MM.1S (cell line): Measurements from ENCODE around the gene AGAP1.

ENCODE experiments used
- DNase-seq: peaks from one replicate; pipeline ENCODE4 v3.0.0-alpha.2; 2015
- H2AFZ ChIP-seq: fragments of 300-600 bp; sonication (generic); 2 replicates; pipeline ENCODE4 v1.6.0; 2016; ENCODE audit warnings: antibody characterized with exemption, low read length
- H3F3A ChIP-seq: fragments of 300-600 bp; sonication (generic); 2 replicates; pipeline ENCODE4 v1.6.1; 2016; ENCODE audit warnings: mild to moderate bottlenecking, antibody characterized with exemption, low read length, moderate library complexity, mixed read lengths; ENCODE audit not compliant: insufficient read depth
- H3K27ac ChIP-seq: fragments of 300-600 bp; sonication (generic); 2 replicates; pipeline ENCODE4 v1.5.1; 2016; ENCODE audit warnings: mild to moderate bottlenecking, low read length
- H3K27me3 ChIP-seq: fragments of 300-600 bp; sonication (generic); replicated peaks from 2 replicates; pipeline ENCODE4 v1.6.0; 2016; ENCODE audit warnings: low read length; ENCODE audit not compliant: insufficient read depth
- H3K36me3 ChIP-seq: fragments of 300-600 bp; sonication (generic); replicated peaks from 2 replicates; pipeline ENCODE4 v1.6.1; 2016; ENCODE audit warnings: mild to moderate bottlenecking, low read length, mixed read lengths; ENCODE audit not compliant: insufficient read depth
- H3K4me1 ChIP-seq: fragments of 300-600 bp; sonication (generic); 2 replicates; pipeline ENCODE4 v1.6.1; 2016; ENCODE audit warnings: low read length, mixed read lengths
- H3K4me2 ChIP-seq: fragments of 300-600 bp; sonication (generic); 2 replicates; pipeline ENCODE4 v1.6.0; 2016; ENCODE audit warnings: low read depth, low read length
- H3K4me3 ChIP-seq: fragments of 300-600 bp; sonication (generic); 2 replicates; pipeline ENCODE4 v1.5.1; 2016; ENCODE audit warnings: low read length, mixed read lengths
- H3K79me2 ChIP-seq: fragments of 300-600 bp; sonication (generic); 2 replicates; pipeline ENCODE4 v1.6.1; 2016; ENCODE audit warnings: mixed run types, low read length, mixed read lengths
- H3K9ac ChIP-seq: fragments of 300-600 bp; sonication (generic); 2 replicates; pipeline ENCODE4 v1.6.1; 2016; ENCODE audit warnings: low read length, mixed read lengths
- H3K9me2 ChIP-seq: fragments of 300-600 bp; sonication (generic); replicated peaks from 2 replicates; pipeline ENCODE4 v1.6.1; 2016; ENCODE audit warnings: mild to moderate bottlenecking, low read length, mixed read lengths; ENCODE audit not compliant: insufficient read depth
- H3K9me3 ChIP-seq: fragments of 300-600 bp; sonication (generic); replicated peaks from 2 replicates; pipeline ENCODE4 v1.6.1; 2016; ENCODE audit warnings: mild to moderate bottlenecking, low read length, mixed read lengths; ENCODE audit not compliant: insufficient read depth
- H4K20me1 ChIP-seq: fragments of 300-600 bp; sonication (generic); 2 replicates; pipeline ENCODE4 v1.6.1; 2016; ENCODE audit warnings: mild to moderate bottlenecking, low read length, moderate library complexity, mixed read lengths; ENCODE audit not compliant: insufficient read depth
- EZH2 ChIP-seq: fragments of 300-600 bp; sonication (generic); optimal IDR thresholded peaks from 2 replicates; pipeline ENCODE3; 2017; ENCODE audit warnings: low read depth, mild to moderate bottlenecking, antibody characterized with exemption, low read length, mixed read lengths
- EZH2phosphoT487 ChIP-seq: fragments of 300-600 bp; sonication (generic); IDR thresholded peaks from 2 replicates; pipeline ENCODE4 v1.6.1; 2018; ENCODE audit warnings: antibody characterized with exemption, low read length
- TF ChIP-seq, protein P1 (sequence below): fragments of 300-600 bp; sonication (generic); IDR thresholded peaks from 2 replicates; pipeline ENCODE4 v1.5.1; 2016; ENCODE audit warnings: antibody characterized with exemption, low read length, mixed read lengths

AGAP1 gene

DNA sequence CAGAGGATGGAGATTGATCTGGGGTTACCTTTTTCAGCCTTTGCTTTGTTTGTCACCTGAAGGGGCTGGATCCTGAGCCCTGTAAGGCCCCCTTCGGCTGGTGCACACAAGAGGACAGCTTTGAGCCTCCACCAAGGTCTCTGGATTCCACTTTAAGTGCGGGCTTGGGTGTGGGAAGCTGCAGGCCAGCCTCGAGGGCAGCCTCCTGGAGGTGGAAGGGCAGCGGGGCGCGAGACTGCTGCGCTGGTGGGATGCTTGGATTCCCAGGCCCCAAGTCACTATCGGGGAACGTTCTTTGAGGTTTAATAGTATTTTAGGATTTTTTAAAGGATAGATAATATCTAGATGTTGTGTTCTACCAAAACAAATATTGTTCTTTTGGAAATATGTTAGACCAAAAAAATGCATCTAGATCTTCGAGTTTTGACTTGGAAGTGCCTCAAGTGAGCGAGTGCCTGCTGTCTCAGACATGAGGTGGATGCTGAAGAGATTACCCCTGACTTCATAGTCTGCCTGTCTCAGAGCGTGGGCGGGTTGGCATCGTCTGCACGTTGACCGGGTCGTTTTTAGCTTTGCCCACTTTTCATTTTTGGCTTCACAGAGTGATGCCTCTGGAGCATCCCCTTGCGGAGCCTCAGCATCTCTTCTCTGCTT is 113.8 kb downstream of the AGAP1 start:
- DNase-seq = no peak
- Histone ChIP-seq H3K27ac (no peak overlapping the region), H4K20me1 (no peaks in the 10 kb centered on the region), H3K79me2 (peaks cover 89% of the 10 kb centered on the region), H3K36me3 (no peaks in the 10 kb centered on the region), H3K9me2 (no peaks in the 10 kb centered on the region), H3K27me3 (no peaks in the 10 kb centered on the region), H3K4me1 (peaks cover 33% of the 10 kb centered on the region), H3K9ac (no peak overlapping the region), H3K9me3 (no peaks in the 10 kb centered on the region), H2AFZ (no peak overlapping the region), H3K4me2 (no peak overlapping the region), H3F3A (peaks cover 18% of the 10 kb centered on the region), H3K4me3 (no peak overlapping the region)
- TF ChIP-seq EZH2 = no peak
- no peak for TF ChIP-seq EZH2phosphoT487
- TF ChIP-seq, protein P1, sequence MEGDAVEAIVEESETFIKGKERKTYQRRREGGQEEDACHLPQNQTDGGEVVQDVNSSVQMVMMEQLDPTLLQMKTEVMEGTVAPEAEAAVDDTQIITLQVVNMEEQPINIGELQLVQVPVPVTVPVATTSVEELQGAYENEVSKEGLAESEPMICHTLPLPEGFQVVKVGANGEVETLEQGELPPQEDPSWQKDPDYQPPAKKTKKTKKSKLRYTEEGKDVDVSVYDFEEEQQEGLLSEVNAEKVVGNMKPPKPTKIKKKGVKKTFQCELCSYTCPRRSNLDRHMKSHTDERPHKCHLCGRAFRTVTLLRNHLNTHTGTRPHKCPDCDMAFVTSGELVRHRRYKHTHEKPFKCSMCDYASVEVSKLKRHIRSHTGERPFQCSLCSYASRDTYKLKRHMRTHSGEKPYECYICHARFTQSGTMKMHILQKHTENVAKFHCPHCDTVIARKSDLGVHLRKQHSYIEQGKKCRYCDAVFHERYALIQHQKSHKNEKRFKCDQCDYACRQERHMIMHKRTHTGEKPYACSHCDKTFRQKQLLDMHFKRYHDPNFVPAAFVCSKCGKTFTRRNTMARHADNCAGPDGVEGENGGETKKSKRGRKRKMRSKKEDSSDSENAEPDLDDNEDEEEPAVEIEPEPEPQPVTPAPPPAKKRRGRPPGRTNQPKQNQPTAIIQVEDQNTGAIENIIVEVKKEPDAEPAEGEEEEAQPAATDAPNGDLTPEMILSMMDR = no peak

DNA sequence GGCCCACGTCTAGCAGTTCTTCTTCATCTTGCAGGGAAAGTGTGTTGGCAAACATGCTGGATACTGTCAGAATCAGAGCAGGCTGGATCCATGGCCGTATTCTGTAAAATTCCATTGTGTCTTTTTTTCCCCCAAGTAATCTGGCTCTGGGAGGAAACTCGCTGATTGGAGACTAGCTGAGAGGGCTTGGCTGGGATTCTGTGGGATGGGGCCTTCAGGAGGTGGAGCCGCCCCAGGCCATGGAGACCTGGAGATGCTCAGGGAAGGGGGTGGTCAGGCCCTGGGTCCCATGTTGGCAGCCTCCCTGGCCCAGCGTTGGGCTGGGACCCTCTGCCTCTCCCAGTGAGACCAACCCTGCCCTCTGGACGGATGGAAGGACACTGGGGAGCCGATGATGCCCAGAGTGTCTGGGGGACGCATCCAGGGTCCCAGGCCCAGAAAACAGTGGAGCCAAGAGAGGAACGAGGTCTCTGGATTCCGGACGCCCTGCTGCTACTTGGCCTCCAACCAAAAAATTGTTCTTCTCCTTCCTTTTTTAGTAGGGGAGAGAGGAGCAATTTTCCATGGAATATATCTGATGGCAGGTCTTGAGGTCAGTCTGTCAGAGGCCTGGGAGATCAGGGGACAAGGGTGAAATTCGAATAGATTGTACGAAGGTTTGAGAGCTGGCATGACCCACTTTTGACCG is 114.5 kb downstream of the AGAP1 start:
- no peaks in the 10 kb centered on the region for H3K36me3 ChIP-seq
- no peaks in the 10 kb centered on the region for H3K9me2 ChIP-seq
- H3K4me3 ChIP-seq = no peak overlapping the region
- H3K9ac ChIP-seq = no peak overlapping the region
- no peak overlapping the region for H3K27ac ChIP-seq
- no peak for DNase-seq
- no peak overlapping the region for H3K4me2 ChIP-seq
- TF ChIP-seq EZH2phosphoT487 (no peak), EZH2 (no peak)
- TF ChIP-seq, protein P1 = no peak
- H3F3A ChIP-seq = peaks cover 16% of the 10 kb centered on the region
- H3K27me3 ChIP-seq = no peaks in the 10 kb centered on the region
- H4K20me1 ChIP-seq = no peaks in the 10 kb centered on the region
- H3K9me3 ChIP-seq = no peaks in the 10 kb centered on the region
- H3K4me1 ChIP-seq = peaks cover 33% of the 10 kb centered on the region
- H2AFZ ChIP-seq = no peak overlapping the region
- H3K79me2 ChIP-seq = peaks cover 89% of the 10 kb centered on the region

DNA sequence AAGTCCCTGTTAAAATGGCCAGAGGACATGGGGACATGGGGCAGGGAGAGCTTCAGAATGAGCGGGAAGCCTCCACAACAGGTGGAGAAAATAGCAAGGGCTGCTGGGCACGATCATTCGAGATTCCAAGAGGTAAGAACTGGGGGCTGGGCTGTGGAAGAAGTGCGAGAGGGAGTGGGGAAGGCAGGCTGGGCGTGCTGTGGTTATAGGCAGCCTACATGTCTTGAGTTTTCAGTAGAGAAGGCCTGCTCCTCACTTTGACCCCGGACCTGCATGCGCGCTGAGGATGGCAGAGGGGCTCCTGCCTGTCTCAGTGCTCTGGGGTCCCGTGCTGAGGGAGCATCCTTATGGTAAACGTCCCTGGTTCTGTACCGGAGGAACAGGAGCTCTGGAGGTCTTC is 115.5 kb downstream of the AGAP1 start:
- Histone ChIP-seq H4K20me1 (no peaks in the 10 kb centered on the region), H3K9me2 (no peaks in the 10 kb centered on the region), H3K27ac (peak overlapping the region; percentile 80; the same call in 1 of the 2 replicates), H3K4me1 (peaks cover 38% of the 10 kb centered on the region), H3K4me3 (no peak overlapping the region), H3K36me3 (no peaks in the 10 kb centered on the region), H3K9me3 (no peaks in the 10 kb centered on the region), H3K79me2 (peaks cover 85% of the 10 kb centered on the region), H3K4me2 (no peak overlapping the region), H2AFZ (no peak overlapping the region), H3K9ac (no peak overlapping the region), H3K27me3 (no peaks in the 10 kb centered on the region), H3F3A (peaks cover 15% of the 10 kb centered on the region)
- DNase-seq = no peak
- TF ChIP-seq, protein P1 = no peak
- TF ChIP-seq EZH2phosphoT487 = no peak
- TF ChIP-seq EZH2 = no peak
